GM19468 (cell line): Measurements from ENCODE around the gene TRIM28.
A peak's percentile ranks its signal among the peaks of the same experiment; 100 is the strongest.
"Not testable (repeated sequence)": the region's sequence is repeated elsewhere in the genome, so short reads cannot be mapped to it uniquely, and the experiment has no call there.

Experiments
- ATAC-seq: cut with Tn5 transposase; IDR thresholded peaks from one replicate; pipeline ENCODE4 v1.9.1; 2021; ENCODE audit warnings: mild to moderate bottlenecking, moderate library complexity, moderate number of reproducible peaks; ENCODE audit not compliant: unreplicated experiment; ENCODE audit errors: extremely low read depth

TRIM28 gene

GRCh38 chr19:58518256-58519086 is 25.4 kb upstream of the TRIM28 start:
- ATAC-seq, result no peak

- ATAC-seq, result no peak
Observed at GRCh38 chr19:58519087-58519354, 24.8 kb upstream of the TRIM28 start.

GRCh38 chr19:58519355-58520256 is 24.3 kb upstream of the TRIM28 start, which contains the start of gene ZBTB45:
Gene ZBTB45 (minus strand): TSS chr19:58519810. CDS start chr19:58517673, 2,137 bp downstream.
- ATAC-seq, result peak; percentile 73

- ATAC-seq, result no peak
Observed at GRCh38 chr19:58520257-58520599, 23.6 kb upstream of the TRIM28 start.

GRCh38 chr19:58521651-58522050 is 22.2 kb upstream of the TRIM28 start:
- no peak for ATAC-seq

GRCh38 chr19:58522709-58523108 is 21.2 kb upstream of the TRIM28 start:
- ATAC-seq, result no peak

- ATAC-seq, result no peak
Observed at GRCh38 chr19:58529405-58529804, 14.5 kb upstream of the TRIM28 start.

- no peak for ATAC-seq
Observed at GRCh38 chr19:58531034-58531840, 12.6 kb upstream of the TRIM28 start.

GRCh38 chr19:58535857-58536256 is 8.0 kb upstream of the TRIM28 start:
- no peak for ATAC-seq

- ATAC-seq, result no peak
Observed at GRCh38 chr19:58536852-58537798, 6.7 kb upstream of the TRIM28 start.

- no peak for ATAC-seq
Observed at GRCh38 chr19:58538257-58539168, 5.4 kb upstream of the TRIM28 start.

GRCh38 chr19:58539169-58539559 is 4.7 kb upstream of the TRIM28 start:
- not testable (repeated sequence) for ATAC-seq

- ATAC-seq, result not testable (repeated sequence)
Observed at GRCh38 chr19:58542641-58543372, 1.1 kb upstream of the TRIM28 start.

- ATAC-seq, result peak; percentile 11
Observed at GRCh38 chr19:58544591-58545285, 874 bp downstream of the TRIM28 start.

GRCh38 chr19:58545286-58546018 is 1.6 kb downstream of the TRIM28 start:
- ATAC-seq, result no peak

- ATAC-seq, result no peak
Observed at GRCh38 chr19:58546019-58546530, 2.2 kb downstream of the TRIM28 start.
